Ecto neural progenitor cell (in vitro differentiated cells): ENCODE results near the gene CDH4.

Experiments used
- DNase-seq: peaks from one replicate; pipeline ENCODE4 v3.0.0-alpha.2; 2018; ENCODE audit warnings: low spot score

Gene CDH4

GRCh38 chr20:61918548-61918947 lies 666.5 kb downstream of the CDH4 start:
- no peak for DNase-seq

DNA sequence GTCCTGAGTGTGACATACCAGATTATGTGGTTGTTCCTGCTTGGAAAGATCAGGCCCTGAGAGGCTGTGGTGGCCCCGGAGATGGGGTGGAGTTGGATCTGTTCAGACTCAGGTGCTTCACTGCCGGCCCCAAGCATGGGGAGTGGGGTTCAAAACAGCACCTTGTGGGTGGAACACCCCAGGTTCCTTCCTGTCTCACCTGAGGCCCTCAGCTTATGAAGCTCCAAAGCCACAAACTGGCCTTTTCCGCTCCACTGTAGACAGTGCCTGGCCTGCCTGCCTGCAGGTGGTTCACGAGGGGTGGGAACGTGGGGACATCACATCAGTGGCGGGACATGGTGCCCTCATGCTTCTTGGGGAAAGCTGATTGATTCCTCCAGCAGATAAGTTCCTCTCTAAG lies 667.2 kb downstream of the CDH4 start:
- no peak for DNase-seq

GRCh38 chr20:61919675-61920365 lies 667.8 kb downstream of the CDH4 start:
- DNase-seq: no peak

DNA sequence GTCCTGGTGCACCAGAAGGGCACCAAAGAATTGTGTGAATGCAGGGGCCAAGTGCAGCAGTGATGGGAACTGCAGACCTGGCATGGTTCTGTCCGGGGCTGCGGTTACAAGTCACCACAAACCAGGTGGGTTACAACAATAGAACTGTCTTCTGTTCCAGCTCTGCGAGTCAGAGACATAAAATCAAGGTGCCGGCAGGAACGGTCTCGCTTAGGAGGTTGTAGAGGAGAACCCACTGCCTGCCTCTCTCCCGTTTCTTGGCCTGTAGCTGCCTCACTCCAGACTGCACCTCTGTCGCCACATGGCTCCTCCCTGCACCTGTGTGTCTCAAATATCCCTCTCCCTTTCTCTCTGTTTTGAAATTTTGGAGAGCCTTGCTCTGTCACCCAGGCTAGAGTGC lies 670.4 kb downstream of the CDH4 start:
- no peak for DNase-seq

DNA sequence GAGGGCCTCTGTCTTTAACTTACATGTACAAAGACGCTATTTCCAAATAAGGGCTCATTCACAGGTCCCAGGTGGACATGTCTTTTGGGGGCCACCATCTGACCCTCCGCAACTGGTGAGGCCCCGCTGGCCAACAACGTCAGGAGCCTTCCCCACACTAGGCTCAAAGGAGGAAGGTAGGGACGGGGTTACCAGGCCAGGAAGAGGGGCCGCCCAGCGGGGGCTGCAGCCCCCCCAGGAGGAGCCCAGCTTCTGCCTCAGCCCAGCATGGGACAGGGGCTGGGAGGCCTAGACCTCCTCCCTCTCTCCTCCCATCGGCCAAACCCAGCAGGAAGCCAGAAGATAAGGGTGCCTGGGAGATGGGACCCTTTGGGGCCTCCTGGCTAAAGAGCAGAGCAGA lies 670.9 kb downstream of the CDH4 start:
- DNase-seq: no peak

DNA sequence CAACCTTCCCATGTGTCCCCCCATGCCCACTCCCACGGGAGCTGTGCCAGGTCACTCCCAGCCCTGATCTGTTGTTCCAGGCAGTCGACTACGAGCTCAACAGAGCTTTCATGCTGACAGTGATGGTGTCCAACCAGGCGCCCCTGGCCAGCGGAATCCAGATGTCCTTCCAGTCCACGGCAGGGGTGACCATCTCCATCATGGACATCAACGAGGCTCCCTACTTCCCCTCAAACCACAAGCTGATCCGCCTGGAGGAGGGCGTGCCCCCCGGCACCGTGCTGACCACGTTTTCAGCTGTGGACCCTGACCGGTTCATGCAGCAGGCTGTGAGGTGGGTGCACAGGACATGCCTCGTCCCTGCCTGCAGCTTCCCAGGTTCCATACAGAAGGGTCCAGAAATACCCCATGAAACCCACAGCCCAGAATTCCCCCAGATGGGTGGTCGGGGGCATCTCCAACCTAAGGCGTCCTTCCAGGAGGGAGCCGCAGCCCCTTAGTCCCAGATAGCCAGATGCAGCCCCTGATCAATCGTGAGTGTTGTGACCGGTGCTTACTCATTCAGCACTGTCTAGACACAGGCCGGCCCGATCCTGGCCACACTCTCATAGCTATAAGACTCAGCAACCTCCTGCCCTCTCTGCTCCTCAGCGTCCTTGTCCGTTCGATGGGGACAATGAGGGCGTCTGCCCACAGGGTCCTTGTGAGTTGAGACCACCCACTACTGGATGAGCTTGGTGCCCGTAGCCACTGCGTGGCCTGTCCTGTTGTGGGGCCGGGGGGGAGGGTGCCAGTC lies 671.5 kb downstream of the CDH4 start:
- DNase-seq: no peak

- DNase-seq: no peak
These were observed 672.3 kb downstream of the CDH4 start for GRCh38 chr20:61924211-61924857.

DNA sequence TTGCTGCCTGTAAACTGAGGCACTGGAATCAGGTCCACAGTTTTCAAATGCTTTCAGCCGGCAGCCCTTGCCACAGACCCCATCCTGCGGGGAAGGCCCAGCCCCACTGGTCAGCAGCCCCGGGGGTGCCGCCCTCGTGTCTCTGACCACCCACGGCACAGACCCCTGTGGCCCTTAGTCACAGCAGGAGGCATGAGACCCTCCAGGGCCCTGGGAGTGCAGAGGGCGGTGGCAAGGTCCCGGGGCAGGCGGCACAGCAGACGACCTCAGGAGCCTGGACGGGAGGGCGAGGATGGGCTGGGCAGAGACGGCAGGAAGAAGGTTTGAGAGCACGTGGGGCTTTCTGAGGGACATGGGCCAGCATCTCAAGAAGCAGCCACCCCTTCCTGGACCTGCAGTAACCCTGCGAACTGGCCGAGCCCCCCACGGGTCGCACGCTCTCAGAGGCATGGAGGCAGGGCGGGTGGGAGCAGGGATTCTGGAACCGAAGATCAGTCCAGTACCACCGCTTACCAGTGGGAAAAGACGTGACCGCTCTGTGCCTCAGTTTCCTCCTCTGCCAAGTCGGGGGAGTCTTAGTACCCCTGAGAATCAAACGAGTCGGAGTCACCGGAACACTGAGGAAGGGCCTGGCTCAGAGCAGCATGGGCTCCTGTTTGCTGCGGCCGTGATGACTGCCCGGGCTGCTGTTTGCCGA lies 672.9 kb downstream of the CDH4 start:
- no peak for DNase-seq

DNA sequence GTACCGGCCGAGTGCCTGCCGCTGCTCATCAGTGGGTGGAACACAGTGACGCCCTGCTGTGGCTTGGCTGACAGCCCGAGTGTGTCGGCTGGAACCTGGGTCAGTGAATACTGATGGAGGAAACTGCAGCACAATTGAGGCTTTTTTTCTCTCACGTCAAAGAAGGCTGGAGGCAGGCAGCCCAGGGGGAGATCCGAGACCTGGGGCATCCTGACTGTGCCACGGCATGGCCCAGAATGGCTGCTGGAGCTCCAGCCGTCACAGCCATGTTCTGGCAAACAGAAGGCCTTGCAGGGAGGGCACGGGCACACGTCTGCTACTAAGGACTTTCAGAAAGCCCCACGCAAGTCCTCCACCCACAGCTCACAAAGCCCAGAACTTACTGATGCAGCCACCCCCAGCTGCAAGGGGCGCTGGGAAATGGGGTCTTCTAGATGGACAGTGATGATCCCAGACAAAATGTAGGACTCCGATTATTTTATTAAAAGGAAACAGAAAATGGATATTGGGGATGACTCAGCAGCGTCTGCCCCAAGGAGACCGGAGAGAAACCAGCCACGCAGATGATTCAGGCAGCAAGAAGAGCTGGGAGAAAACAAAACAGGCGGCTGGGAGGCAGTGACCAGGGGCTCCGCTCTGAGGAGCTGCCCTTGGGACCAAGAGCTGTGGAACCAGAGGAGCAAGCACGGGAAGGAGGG lies 673.6 kb downstream of the CDH4 start:
- no peak for DNase-seq

DNA sequence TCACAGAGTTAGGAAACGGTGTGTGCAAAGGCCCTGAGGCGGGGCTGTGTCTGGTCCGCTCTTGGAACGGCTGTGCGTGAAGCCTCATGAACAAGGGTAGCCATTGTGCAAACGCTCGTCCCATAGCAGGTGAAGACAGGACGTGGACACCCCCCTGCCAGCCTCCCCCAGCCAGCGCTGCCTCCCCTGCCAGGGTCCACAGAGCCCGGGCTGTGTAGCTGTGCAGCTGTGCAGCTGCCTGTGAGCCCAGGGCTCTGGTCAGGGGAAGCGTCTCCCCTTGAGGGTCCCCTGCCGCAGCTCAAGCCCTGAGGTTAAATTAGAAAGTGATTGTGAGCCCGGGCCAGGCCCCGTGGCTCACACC lies 674.2 kb downstream of the CDH4 start:
- no peak for DNase-seq

DNA sequence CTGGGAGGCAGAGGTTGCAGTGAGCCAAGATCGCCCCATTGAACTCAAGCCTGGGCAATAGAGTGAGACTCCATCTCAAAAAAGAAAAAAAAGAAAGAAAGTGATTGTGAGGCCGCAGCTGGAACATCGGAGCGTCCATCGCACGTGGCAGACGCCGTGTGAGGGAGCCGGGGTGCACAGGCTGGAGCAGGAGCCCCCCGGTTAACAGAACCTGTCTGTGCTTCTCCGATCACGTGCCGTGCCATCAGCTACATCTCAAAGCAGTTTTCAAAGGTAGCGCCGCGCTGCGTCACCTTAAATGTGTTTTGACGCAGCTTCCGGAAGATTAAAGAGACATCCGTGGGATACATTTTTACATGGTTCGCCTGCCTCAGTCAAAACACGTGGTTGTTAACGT lies 674.7 kb downstream of the CDH4 start:
- DNase-seq: no peak

GRCh38 chr20:61927193-61927825 lies 675.2 kb downstream of the CDH4 start:
- no peak for DNase-seq

DNA sequence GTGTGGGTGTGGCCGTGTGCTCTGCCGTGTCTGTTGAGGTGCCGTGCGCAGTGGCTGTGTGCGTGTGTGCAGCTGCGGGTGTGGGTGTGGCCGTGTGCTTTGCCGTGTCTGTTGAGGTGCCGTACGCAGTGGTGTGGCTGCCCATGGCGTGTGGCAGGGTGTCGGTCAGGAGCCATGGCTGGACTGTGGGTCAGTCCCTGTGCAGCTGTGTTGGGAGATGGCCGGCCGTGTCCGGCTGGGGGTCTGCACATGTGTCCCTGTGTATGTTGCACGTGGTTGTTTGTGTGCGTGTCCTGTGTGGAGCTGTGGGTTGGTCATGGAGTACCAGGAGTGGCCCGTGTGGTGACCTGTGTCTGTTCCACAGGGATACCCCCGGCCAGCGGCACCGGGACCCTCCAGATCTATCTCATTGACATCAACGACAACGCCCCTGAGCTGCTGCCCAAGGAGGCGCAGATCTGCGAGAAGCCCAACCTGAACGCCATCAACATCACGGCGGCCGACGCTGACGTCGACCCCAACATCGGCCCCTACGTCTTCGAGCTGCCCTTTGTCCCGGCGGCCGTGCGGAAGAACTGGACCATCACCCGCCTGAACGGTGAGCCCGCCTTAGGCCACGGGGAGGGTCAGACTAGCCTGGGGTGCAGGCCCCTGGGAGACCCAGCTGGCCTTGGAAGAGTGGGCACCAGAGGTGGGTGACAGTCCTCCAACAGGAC lies 675.9 kb downstream of the CDH4 start:
- DNase-seq: no peak

DNA sequence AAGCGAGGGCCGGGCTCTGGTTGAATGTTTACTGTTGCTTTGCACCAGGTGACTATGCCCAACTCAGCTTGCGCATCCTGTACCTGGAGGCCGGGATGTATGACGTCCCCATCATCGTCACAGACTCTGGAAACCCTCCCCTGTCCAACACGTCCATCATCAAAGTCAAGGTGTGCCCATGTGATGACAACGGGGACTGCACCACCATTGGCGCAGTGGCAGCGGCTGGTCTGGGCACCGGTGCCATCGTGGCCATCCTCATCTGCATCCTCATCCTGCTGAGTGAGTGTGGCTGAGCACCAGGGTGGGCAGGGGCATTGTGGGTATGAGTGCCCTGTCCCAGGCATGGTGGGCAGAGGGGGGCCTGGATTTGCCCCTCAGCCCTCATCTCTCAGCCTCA lies 677.5 kb downstream of the CDH4 start:
- DNase-seq: no peak

DNA sequence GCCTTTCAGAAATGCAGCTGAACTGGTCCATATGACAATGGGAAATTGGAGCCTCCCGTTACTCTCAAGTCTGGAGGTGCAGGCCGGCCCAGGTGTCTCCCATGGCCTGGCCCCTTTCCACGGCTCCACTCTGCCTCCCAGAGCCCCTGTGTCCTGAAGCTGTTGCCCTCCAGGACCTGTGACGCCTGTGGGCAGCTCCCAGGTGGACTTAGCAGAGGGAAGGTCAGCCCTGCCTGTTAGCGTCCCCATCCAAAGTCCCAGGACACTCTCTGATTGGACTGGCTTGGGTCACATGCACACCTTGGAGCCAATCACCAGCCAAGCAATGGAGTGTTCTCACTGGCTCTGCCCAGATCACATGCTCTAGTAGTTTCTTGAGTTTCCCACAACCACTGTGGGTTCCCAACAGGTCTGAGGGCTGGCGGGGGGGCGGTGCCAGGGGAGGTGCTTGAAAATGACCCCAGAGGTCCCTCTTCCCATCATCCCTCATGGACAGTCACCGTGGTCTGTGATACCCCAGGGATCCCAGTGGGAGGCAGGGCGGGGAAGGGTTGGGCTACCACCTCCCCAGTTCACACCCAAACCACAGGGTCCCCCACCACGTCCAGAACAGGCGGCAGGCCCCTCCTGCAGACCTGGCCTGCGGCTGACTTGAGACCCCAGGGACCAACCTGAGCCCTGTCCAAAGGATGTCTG lies 678.1 kb downstream of the CDH4 start:
- no peak for DNase-seq

DNA sequence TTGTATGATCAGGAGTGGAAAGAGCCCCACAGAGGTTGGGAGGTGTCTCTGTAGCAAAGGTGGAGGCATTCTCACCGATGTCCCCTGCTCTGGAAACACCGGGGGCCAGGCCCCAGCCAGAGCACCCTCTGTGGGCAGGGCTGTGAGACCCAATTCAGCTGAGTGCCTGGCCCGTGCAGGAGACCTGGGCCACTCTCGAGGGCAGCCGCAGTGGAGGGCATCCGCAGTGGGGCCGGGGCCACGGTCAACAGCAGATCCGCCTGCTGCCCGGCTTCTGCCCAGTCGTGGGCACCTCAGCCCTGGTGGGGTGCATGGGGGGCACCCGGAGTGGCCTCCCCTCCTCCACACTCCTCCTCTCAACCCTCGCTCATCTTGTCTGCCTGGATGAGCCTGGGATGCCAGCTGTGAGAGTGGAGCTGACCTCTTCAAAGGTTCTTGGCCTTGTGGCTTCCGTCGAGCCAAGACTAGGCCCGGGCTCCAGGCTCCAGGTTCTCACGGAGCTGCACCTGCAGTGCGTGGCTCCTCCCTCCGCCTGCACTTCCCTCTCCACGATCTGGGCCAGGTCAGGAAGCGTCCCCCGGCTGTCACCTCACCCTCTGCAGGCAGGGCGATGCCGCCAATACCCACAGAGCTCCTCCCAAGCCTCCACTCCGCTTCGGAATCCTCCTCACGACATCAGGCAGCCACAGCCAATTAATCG lies 678.9 kb downstream of the CDH4 start:
- no peak for DNase-seq

GRCh38 chr20:61931476-61932198 lies 679.6 kb downstream of the CDH4 start:
- no peak for DNase-seq

GRCh38 chr20:61932199-61932592 lies 680.1 kb downstream of the CDH4 start:
- no peak for DNase-seq
